ENCODE data around the gene TMEM161B.
"Not testable (repeated sequence)": the region's sequence is repeated elsewhere in the genome, so short reads cannot be mapped to it uniquely, and the experiment has no call there.

The TMEM161B gene

GRCh38 chr5:88236866-88237642 lies 31.6 kb downstream of the TMEM161B start:
- H3K27me3 Mint-ChIP-seq: no peaks in the 10 kb centered on the region
- H3K9me3 Mint-ChIP-seq: no peaks in the 10 kb centered on the region
- no peak overlapping the region for H3K27ac Mint-ChIP-seq
- peaks cover 13% of the 10 kb centered on the region for H3K36me3 Mint-ChIP-seq
- no peak overlapping the region for H3K4me3 Mint-ChIP-seq
- peaks cover 7% of the 10 kb centered on the region for H3K4me1 Mint-ChIP-seq
- CTCF ChIA-PET: no interaction called here
- no peak for DNase-seq

- H3K27me3 Mint-ChIP-seq: no peaks in the 10 kb centered on the region
Measured at GRCh38 chr5:88235828-88236227, 32.8 kb downstream of the TMEM161B start.

GRCh38 chr5:88235346-88235745 lies 33.3 kb downstream of the TMEM161B start:
- H3K4me1 Mint-ChIP-seq: peaks cover 7% of the 10 kb centered on the region
- no peak overlapping the region for H3K4me3 Mint-ChIP-seq
- no peak for DNase-seq
- no peaks in the 10 kb centered on the region for H3K27me3 Mint-ChIP-seq
- H3K36me3 Mint-ChIP-seq: peaks cover 13% of the 10 kb centered on the region
- no peak overlapping the region for H3K27ac Mint-ChIP-seq
- H3K9me3 Mint-ChIP-seq: no peaks in the 10 kb centered on the region
- CTCF ChIA-PET: no interaction called here

More at GRCh38 chr5:88235828-88236227, 32.8 kb downstream of the TMEM161B start:
- no peak overlapping the region for H3K4me3 Mint-ChIP-seq
- peaks cover 7% of the 10 kb centered on the region for H3K4me1 Mint-ChIP-seq
- DNase-seq: no peak
- no peaks in the 10 kb centered on the region for H3K9me3 Mint-ChIP-seq
- no peak overlapping the region for H3K27ac Mint-ChIP-seq
- H3K36me3 Mint-ChIP-seq: peaks cover 13% of the 10 kb centered on the region
- CTCF ChIA-PET: no interaction called here

- H3K27ac Mint-ChIP-seq: no peak overlapping the region
- H3K4me1 Mint-ChIP-seq: no peaks in the 10 kb centered on the region
- no peaks in the 10 kb centered on the region for H3K27me3 Mint-ChIP-seq
- peaks cover 20% of the 10 kb centered on the region for H3K36me3 Mint-ChIP-seq
- H3K4me3 Mint-ChIP-seq: no peak overlapping the region
- no peaks in the 10 kb centered on the region for H3K9me3 Mint-ChIP-seq
- CTCF ChIA-PET: no interaction called here
- no peak for DNase-seq
Measured at GRCh38 chr5:88230546-88231066, 38.0 kb downstream of the TMEM161B start.

GRCh38 chr5:88226881-88227450 lies 41.7 kb downstream of the TMEM161B start:
- no peaks in the 10 kb centered on the region for H3K27me3 Mint-ChIP-seq
- peaks cover 15% of the 10 kb centered on the region for H3K36me3 Mint-ChIP-seq
- H3K4me3 Mint-ChIP-seq: no peak overlapping the region
- no peaks in the 10 kb centered on the region for H3K9me3 Mint-ChIP-seq
- CTCF ChIA-PET: no interaction called here
- no peaks in the 10 kb centered on the region for H3K4me1 Mint-ChIP-seq
- peak overlapping the region; percentile 52 for H3K27ac Mint-ChIP-seq
- DNase-seq: no peak

GRCh38 chr5:88214655-88215054 lies 54.0 kb downstream of the TMEM161B start:
- H3K36me3 Mint-ChIP-seq: peaks cover 49% of the 10 kb centered on the region
- no peak overlapping the region for H3K27ac Mint-ChIP-seq
- CTCF ChIA-PET: no interaction called here

GRCh38 chr5:88207575-88207974 lies 61.1 kb downstream of the TMEM161B start:
- DNase-seq: no peak
- H3K4me3 Mint-ChIP-seq: no peak overlapping the region
- no peaks in the 10 kb centered on the region for H3K9me3 Mint-ChIP-seq
- H3K27ac Mint-ChIP-seq: no peak overlapping the region
- H3K27me3 Mint-ChIP-seq: no peaks in the 10 kb centered on the region
- CTCF ChIA-PET: no interaction called here
- peaks cover 29% of the 10 kb centered on the region for H3K36me3 Mint-ChIP-seq
- H3K4me1 Mint-ChIP-seq: peaks cover 13% of the 10 kb centered on the region

More at GRCh38 chr5:88214655-88215054, 54.0 kb downstream of the TMEM161B start:
- H3K9me3 Mint-ChIP-seq: no peaks in the 10 kb centered on the region
- H3K4me1 Mint-ChIP-seq: no peaks in the 10 kb centered on the region
- no peak for DNase-seq
- H3K4me3 Mint-ChIP-seq: no peak overlapping the region
- H3K27me3 Mint-ChIP-seq: no peaks in the 10 kb centered on the region

GRCh38 chr5:88203981-88204750 lies 64.5 kb downstream of the TMEM161B start:
- CTCF ChIA-PET: no interaction called here
- peaks cover 13% of the 10 kb centered on the region for H3K4me1 Mint-ChIP-seq
- H3K27me3 Mint-ChIP-seq: no peaks in the 10 kb centered on the region
- peaks cover 37% of the 10 kb centered on the region for H3K36me3 Mint-ChIP-seq
- peak overlapping the region; percentile 81 for H3K27ac Mint-ChIP-seq
- H3K9me3 Mint-ChIP-seq: no peaks in the 10 kb centered on the region
- DNase-seq: peak; percentile 49
- peak overlapping the region; percentile 23 for H3K4me3 Mint-ChIP-seq

- DNase-seq: no peak
- Mint-ChIP-seq H3K27me3 (no peaks in the 10 kb centered on the region), H3K27ac (no peak overlapping the region), H3K36me3 (peaks cover 50% of the 10 kb centered on the region), H3K4me1 (no peaks in the 10 kb centered on the region), H3K9me3 (peaks cover 2% of the 10 kb centered on the region), H3K4me3 (no peak overlapping the region)
- CTCF ChIA-PET: no interaction called here
Measured at GRCh38 chr5:88195636-88196035, 73.0 kb downstream of the TMEM161B start.

GRCh38 chr5:88193896-88194295 lies 74.7 kb downstream of the TMEM161B start:
- peaks cover 13% of the 10 kb centered on the region for H3K9me3 Mint-ChIP-seq
- DNase-seq: no peak
- no peak overlapping the region for H3K27ac Mint-ChIP-seq
- CTCF ChIA-PET: no interaction called here
- peaks cover 53% of the 10 kb centered on the region for H3K36me3 Mint-ChIP-seq
- H3K4me3 Mint-ChIP-seq: no peak overlapping the region
- no peaks in the 10 kb centered on the region for H3K4me1 Mint-ChIP-seq
- H3K27me3 Mint-ChIP-seq: no peaks in the 10 kb centered on the region

GRCh38 chr5:88190106-88190834 lies 78.4 kb downstream of the TMEM161B start:
- H3K36me3 Mint-ChIP-seq: peaks cover 56% of the 10 kb centered on the region
- no peaks in the 10 kb centered on the region for H3K4me1 Mint-ChIP-seq
- no peak overlapping the region for H3K27ac Mint-ChIP-seq
- peaks cover 21% of the 10 kb centered on the region for H3K9me3 Mint-ChIP-seq
- no peak overlapping the region for H3K4me3 Mint-ChIP-seq
- DNase-seq: no peak
- H3K27me3 Mint-ChIP-seq: no peaks in the 10 kb centered on the region
- CTCF ChIA-PET: no interaction called here

GRCh38 chr5:88189484-88189883 lies 79.2 kb downstream of the TMEM161B start:
- Mint-ChIP-seq H3K36me3 (peaks cover 53% of the 10 kb centered on the region), H3K9me3 (peaks cover 21% of the 10 kb centered on the region)
- H3K27me3 Mint-ChIP-seq, CTCF ChIA-PET, DNase-seq, H3K4me3 Mint-ChIP-seq, H3K4me1 Mint-ChIP-seq, H3K27ac Mint-ChIP-seq: not testable (repeated sequence)

- Mint-ChIP-seq H3K4me3 (no peak overlapping the region), H3K27me3 (no peaks in the 10 kb centered on the region), H3K4me1 (no peaks in the 10 kb centered on the region), H3K9me3 (peaks cover 21% of the 10 kb centered on the region), H3K36me3 (peaks cover 46% of the 10 kb centered on the region), H3K27ac (no peak overlapping the region)
- CTCF ChIA-PET: no interaction called here
- DNase-seq: no peak
Measured at GRCh38 chr5:88188458-88189132, 80.0 kb downstream of the TMEM161B start.

- Mint-ChIP-seq H3K9me3 (peaks cover 2% of the 10 kb centered on the region), H3K27me3 (no peaks in the 10 kb centered on the region), H3K4me3 (no peak overlapping the region), H3K4me1 (no peaks in the 10 kb centered on the region), H3K36me3 (peaks cover 10% of the 10 kb centered on the region), H3K27ac (no peak overlapping the region)
- DNase-seq: no peak
- CTCF ChIA-PET: no interaction called here
Measured at GRCh38 chr5:88183255-88183654, 85.4 kb downstream of the TMEM161B start.
